Mesendoderm (in vitro differentiated cells): Measurements from ENCODE around the gene LIPG.

ENCODE experiments used
- DNase-seq: peaks from one replicate; pipeline ENCODE4 v3.0.0; 2013
- H2AK5ac ChIP-seq: 2 replicates; pipeline ENCODE4 v1.6.1; 2013; ENCODE audit warnings: low read length, inconsistent platforms
- H2BK120ac ChIP-seq: 2 replicates; pipeline ENCODE4 v1.6.1; 2013; ENCODE audit warnings: low read depth, mild to moderate bottlenecking, low read length, moderate library complexity, mixed read lengths
- H2BK15ac ChIP-seq: replicated peaks from 2 replicates; pipeline ENCODE4 v1.6.1; 2013; ENCODE audit warnings: low read depth, mild to moderate bottlenecking, moderate library complexity
- H2BK5ac ChIP-seq: 2 replicates; pipeline ENCODE4 v1.6.1; 2013; ENCODE audit warnings: low read length, inconsistent platforms
- H3K18ac ChIP-seq: 2 replicates; pipeline ENCODE4 v1.6.1; 2013; ENCODE audit warnings: mild to moderate bottlenecking, low read length, mixed read lengths
- H3K23ac ChIP-seq: one replicate; pipeline ENCODE4 v1.6.1; 2013; ENCODE audit warnings: low read length
- H3K27ac ChIP-seq: 2 replicates; pipeline ENCODE4 v1.5.1; 2013; ENCODE audit warnings: low read depth, mild to moderate bottlenecking, inconsistent platforms, low read length, moderate library complexity
- H3K27me3 ChIP-seq: 2 replicates; pipeline ENCODE4 v1.6.1; 2013; ENCODE audit warnings: low read length, control low read depth, mild to moderate bottlenecking, inconsistent platforms; ENCODE audit not compliant: insufficient read depth, poor library complexity
- H3K36me3 ChIP-seq: 2 replicates; pipeline ENCODE4 v1.6.1; 2013; ENCODE audit warnings: low read length, inconsistent platforms; ENCODE audit not compliant: control insufficient read depth, insufficient read depth
- H3K4ac ChIP-seq: one replicate; pipeline ENCODE4 v1.6.1; 2013; ENCODE audit warnings: low read depth, mild to moderate bottlenecking, low read length, moderate library complexity
- H3K4me1 ChIP-seq: 2 replicates; pipeline ENCODE4 v1.6.1; 2013; ENCODE audit warnings: low read depth, low read length, inconsistent platforms; ENCODE audit not compliant: control insufficient read depth
- H3K4me2 ChIP-seq: 2 replicates; pipeline ENCODE4 v1.6.1; 2013; ENCODE audit warnings: low read length
- H3K4me3 ChIP-seq: 2 replicates; pipeline ENCODE4 v1.5.1; 2013; ENCODE audit warnings: mild to moderate bottlenecking, low read length
- H3K56ac ChIP-seq: one replicate; pipeline ENCODE4 v1.6.1; 2013; ENCODE audit warnings: low read length
- H3K79me1 ChIP-seq: 2 replicates; pipeline ENCODE4 v1.6.1; 2013; ENCODE audit warnings: low read length, inconsistent platforms
- H3K79me2 ChIP-seq: 2 replicates; pipeline ENCODE4 v1.6.1; 2013; ENCODE audit warnings: mild to moderate bottlenecking, low read length; ENCODE audit not compliant: control insufficient read depth, insufficient read depth
- H3K9ac ChIP-seq: 2 replicates; pipeline ENCODE4 v1.6.1; 2013; ENCODE audit warnings: low read length, inconsistent platforms
- H4K5ac ChIP-seq: one replicate; pipeline ENCODE4 v1.6.1; 2013; ENCODE audit warnings: low read length
- H4K8ac ChIP-seq: one replicate; pipeline ENCODE4 v1.6.1; 2013; ENCODE audit warnings: low read depth, mild to moderate bottlenecking, control low read depth, low read length, moderate library complexity
- WGBS: extraction: QIAGEN DNeasy Blood & Tissue Kit; methylation state at CpG from one replicate; pipeline ENCODE4 v1.1.7; 2013; ENCODE audit warnings: low lambda C conversion rate, missing lambda C conversion rate; ENCODE audit not compliant: insufficient coverage; ENCODE audit errors: extremely low coverage; 5-methylcytosine and 5-hydroxymethylcytosine counted together

Gene LIPG

DNA sequence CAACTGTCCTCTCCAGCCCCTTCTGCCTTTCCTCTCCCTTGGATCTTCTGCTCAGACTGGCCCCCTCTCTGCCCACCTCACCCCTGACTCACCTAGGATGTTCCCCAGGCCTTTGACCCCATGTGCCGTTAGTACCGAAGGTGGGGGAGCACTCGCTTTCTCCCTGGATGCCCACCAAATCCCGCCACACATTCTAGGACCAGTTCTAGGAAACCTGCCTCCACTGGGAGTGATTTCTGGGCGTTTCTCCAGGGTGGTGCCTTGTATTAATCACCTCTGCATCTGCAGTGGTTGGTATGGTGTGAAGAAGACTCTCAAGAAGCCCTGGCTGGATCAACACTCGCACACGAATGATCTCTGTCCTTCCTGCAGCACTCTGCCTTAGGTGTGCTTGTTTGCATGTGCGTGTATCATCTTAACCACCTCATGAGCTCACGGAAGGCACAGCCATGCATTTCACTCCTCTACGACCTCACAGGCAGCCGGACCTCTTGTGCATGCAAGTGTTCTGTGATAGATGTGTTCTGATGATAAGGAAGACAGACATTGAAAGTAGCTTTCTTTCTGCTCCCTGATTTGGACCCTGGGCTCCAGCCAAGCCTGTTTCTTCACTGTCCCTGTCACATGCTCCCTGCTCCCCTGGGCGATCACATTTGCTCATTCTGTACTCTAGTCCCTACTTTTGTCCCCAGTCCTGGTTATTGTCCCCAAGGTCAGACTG is 69.4 kb downstream of the LIPG start:
- no peak overlapping the region for H2AK5ac ChIP-seq
- H3K18ac ChIP-seq: no peak overlapping the region
- no CpG with 5 or more reads among the region's 12 CpGs for WGBS
- no peak overlapping the region for H3K56ac ChIP-seq
- no peak overlapping the region for H4K5ac ChIP-seq
- no peak overlapping the region for H3K9ac ChIP-seq
- H3K4me3 ChIP-seq: no peak overlapping the region
- no peak overlapping the region for H4K8ac ChIP-seq
- H2BK15ac ChIP-seq: no peak overlapping the region
- no peaks in the 10 kb centered on the region for H3K4me1 ChIP-seq
- no peak overlapping the region for H3K4ac ChIP-seq
- no peak overlapping the region for H3K23ac ChIP-seq
- no peak overlapping the region for H3K27ac ChIP-seq
- no peaks in the 10 kb centered on the region for H3K79me1 ChIP-seq
- H2BK5ac ChIP-seq: no peak overlapping the region
- H3K79me2 ChIP-seq: no peaks in the 10 kb centered on the region
- no peaks in the 10 kb centered on the region for H3K27me3 ChIP-seq
- no peak overlapping the region for H3K4me2 ChIP-seq
- DNase-seq: no peak
- H2BK120ac ChIP-seq: no peak overlapping the region
- no peaks in the 10 kb centered on the region for H3K36me3 ChIP-seq

- Histone ChIP-seq H4K8ac (no peak overlapping the region), H3K27ac (no peak overlapping the region), H4K5ac (no peak overlapping the region), H3K18ac (no peak overlapping the region), H2BK15ac (no peak overlapping the region), H3K79me2 (no peaks in the 10 kb centered on the region), H3K56ac (no peak overlapping the region), H3K4me1 (no peaks in the 10 kb centered on the region), H3K36me3 (no peaks in the 10 kb centered on the region), H2BK5ac (no peak overlapping the region), H3K23ac (no peak overlapping the region), H3K4ac (no peak overlapping the region), H3K79me1 (no peaks in the 10 kb centered on the region), H3K4me3 (no peak overlapping the region), H3K9ac (no peak overlapping the region), H2BK120ac (no peak overlapping the region), H3K27me3 (no peaks in the 10 kb centered on the region), H2AK5ac (no peak overlapping the region), H3K4me2 (no peak overlapping the region)
- WGBS: no CpG with 5 or more reads among the region's 10 CpGs
- DNase-seq: no peak
These were observed 70.7 kb downstream of the LIPG start for GRCh38 chr18:49632588-49632987.

- H4K5ac ChIP-seq: no peak overlapping the region
- no peak overlapping the region for H3K4me3 ChIP-seq
- no peak overlapping the region for H3K9ac ChIP-seq
- WGBS: no CpG with 5 or more reads among the region's 4 CpGs
- H3K4me1 ChIP-seq: no peaks in the 10 kb centered on the region
- DNase-seq: no peak
- H3K36me3 ChIP-seq: no peaks in the 10 kb centered on the region
- no peak overlapping the region for H3K18ac ChIP-seq
- H4K8ac ChIP-seq: no peak overlapping the region
- H3K79me1 ChIP-seq: no peaks in the 10 kb centered on the region
- no peak overlapping the region for H2AK5ac ChIP-seq
- H3K79me2 ChIP-seq: no peaks in the 10 kb centered on the region
- H3K27me3 ChIP-seq: no peaks in the 10 kb centered on the region
- no peak overlapping the region for H2BK120ac ChIP-seq
- no peak overlapping the region for H3K56ac ChIP-seq
- no peak overlapping the region for H3K4me2 ChIP-seq
- H3K4ac ChIP-seq: no peak overlapping the region
- H2BK5ac ChIP-seq: no peak overlapping the region
- H3K27ac ChIP-seq: no peak overlapping the region
- H2BK15ac ChIP-seq: no peak overlapping the region
- H3K23ac ChIP-seq: no peak overlapping the region
These were observed 76.4 kb downstream of the LIPG start for GRCh38 chr18:49638209-49638785.

DNA sequence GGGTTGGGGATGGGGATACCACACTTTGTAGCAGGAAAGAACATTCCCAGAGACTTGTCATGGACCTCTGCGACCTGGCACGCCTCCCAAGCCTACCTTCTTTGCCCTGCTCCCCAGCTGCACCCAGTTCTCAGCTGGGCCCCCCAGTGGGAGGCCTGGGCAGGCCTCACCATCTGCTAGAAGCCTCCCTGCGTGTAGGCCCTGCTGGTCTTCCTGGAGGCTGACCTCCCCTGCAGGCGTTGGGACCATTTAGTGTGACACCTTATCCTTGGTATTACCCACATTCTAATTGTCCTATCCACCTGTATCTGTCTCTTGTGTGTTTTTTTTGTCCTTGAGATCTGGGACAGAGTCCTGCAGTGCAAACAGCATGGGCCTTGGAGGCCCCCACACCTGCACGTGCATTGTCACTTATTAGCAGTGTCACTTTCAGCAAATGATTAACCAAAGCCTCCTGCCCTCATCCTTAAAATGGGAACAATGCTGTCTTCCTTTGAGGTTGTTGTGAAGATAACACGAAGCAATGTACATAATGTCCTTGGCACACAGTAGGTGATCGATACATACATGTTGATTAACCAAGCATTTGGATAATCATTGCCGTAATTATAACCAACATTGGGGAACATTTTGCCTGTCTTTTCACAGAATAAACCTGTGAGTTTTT is 77.2 kb downstream of the LIPG start:
- no CpG with 5 or more reads among the region's 8 CpGs for WGBS
- no peak for DNase-seq
- no peaks in the 10 kb centered on the region for H3K36me3 ChIP-seq
- H3K56ac ChIP-seq: no peak overlapping the region
- no peak overlapping the region for H2BK15ac ChIP-seq
- H3K18ac ChIP-seq: no peak overlapping the region
- H4K5ac ChIP-seq: no peak overlapping the region
- no peaks in the 10 kb centered on the region for H3K79me2 ChIP-seq
- H3K4me3 ChIP-seq: no peak overlapping the region
- no peaks in the 10 kb centered on the region for H3K27me3 ChIP-seq
- no peak overlapping the region for H2BK5ac ChIP-seq
- no peaks in the 10 kb centered on the region for H3K79me1 ChIP-seq
- H3K4me1 ChIP-seq: no peaks in the 10 kb centered on the region
- H2BK120ac ChIP-seq: no peak overlapping the region
- no peak overlapping the region for H2AK5ac ChIP-seq
- no peak overlapping the region for H3K9ac ChIP-seq
- no peak overlapping the region for H3K23ac ChIP-seq
- H3K27ac ChIP-seq: no peak overlapping the region
- H3K4ac ChIP-seq: no peak overlapping the region
- H3K4me2 ChIP-seq: no peak overlapping the region
- H4K8ac ChIP-seq: no peak overlapping the region

- no peak overlapping the region for H4K5ac ChIP-seq
- H3K27ac ChIP-seq: no peak overlapping the region
- no peaks in the 10 kb centered on the region for H3K79me2 ChIP-seq
- H3K4ac ChIP-seq: no peak overlapping the region
- no peak overlapping the region for H3K18ac ChIP-seq
- no CpG with 5 or more reads among the region's 13 CpGs for WGBS
- H3K4me1 ChIP-seq: no peaks in the 10 kb centered on the region
- no peaks in the 10 kb centered on the region for H3K36me3 ChIP-seq
- H3K4me2 ChIP-seq: no peak overlapping the region
- H2AK5ac ChIP-seq: no peak overlapping the region
- no peak overlapping the region for H2BK120ac ChIP-seq
- H3K23ac ChIP-seq: no peak overlapping the region
- H3K79me1 ChIP-seq: no peaks in the 10 kb centered on the region
- no peak overlapping the region for H3K56ac ChIP-seq
- no peak overlapping the region for H3K9ac ChIP-seq
- H4K8ac ChIP-seq: no peak overlapping the region
- no peak overlapping the region for H2BK15ac ChIP-seq
- no peak for DNase-seq
- H3K27me3 ChIP-seq: no peaks in the 10 kb centered on the region
- no peak overlapping the region for H3K4me3 ChIP-seq
- no peak overlapping the region for H2BK5ac ChIP-seq
These were observed 78.0 kb downstream of the LIPG start for GRCh38 chr18:49639643-49640391.
